KMS-11 (cell line): ENCODE measurements around the gene ERRFI1.

Source experiments
- H2AFZ ChIP-seq: fragments of 200-600 bp; sonication (generic); 2 replicates; pipeline ENCODE4 v1.6.1; 2016; ENCODE audit warnings: antibody characterized with exemption, mixed run types, low read depth
- H3K27ac ChIP-seq: fragments of 200-600 bp; sonication (generic); 2 replicates; pipeline ENCODE4 v1.6.1; 2016; ENCODE audit warnings: mild to moderate bottlenecking, mixed run types
- H3K27me3 ChIP-seq: fragments of 200-600 bp; sonication (generic); 2 replicates; pipeline ENCODE4 v1.6.1; 2017; ENCODE audit warnings: mild to moderate bottlenecking, low read depth, mixed run types, moderate library complexity; ENCODE audit not compliant: insufficient read depth
- H3K36me3 ChIP-seq: fragments of 200-600 bp; sonication (generic); 2 replicates; pipeline ENCODE4 v1.6.1; 2017; ENCODE audit warnings: mild to moderate bottlenecking, mixed run types; ENCODE audit not compliant: insufficient read depth
- H3K4me1 ChIP-seq: fragments of 200-600 bp; sonication (generic); 2 replicates; pipeline ENCODE4 v1.6.1; 2016; ENCODE audit warnings: mild to moderate bottlenecking, low read depth, mixed run types; ENCODE audit not compliant: poor library complexity, severe bottlenecking
- H3K4me2 ChIP-seq: fragments of 200-600 bp; sonication (generic); 2 replicates; pipeline ENCODE4 v1.7.0; 2016; ENCODE audit warnings: mild to moderate bottlenecking, mixed run types
- H3K4me3 ChIP-seq: fragments of 200-600 bp; sonication (generic); IDR thresholded peaks from 2 replicates; pipeline ENCODE4 v1.6.1; 2017; ENCODE audit warnings: low read depth, low read length, mixed read lengths; ENCODE audit not compliant: insufficient read depth
- H3K79me2 ChIP-seq: fragments of 200-600 bp; sonication (generic); 2 replicates; pipeline ENCODE4 v1.6.1; 2016; ENCODE audit warnings: low read depth, mixed run types; ENCODE audit not compliant: insufficient read depth
- H3K9ac ChIP-seq: fragments of 200-600 bp; sonication (generic); 2 replicates; pipeline ENCODE4 v1.6.1; 2016; ENCODE audit warnings: mild to moderate bottlenecking, mixed run types
- H4K20me1 ChIP-seq: fragments of 200-600 bp; sonication (generic); 2 replicates; pipeline ENCODE4 v1.6.1; 2016; ENCODE audit warnings: mild to moderate bottlenecking, mixed run types; ENCODE audit not compliant: insufficient read depth
- CTCF ChIP-seq: fragments of 200-600 bp; sonication (generic); conservative IDR thresholded peaks from 2 replicates; pipeline ENCODE4 v1.6.1; 2017; ENCODE audit warnings: low read depth, mild to moderate bottlenecking, antibody characterized with exemption, low read length, moderate library complexity, mixed read lengths

The ERRFI1 gene

DNA sequence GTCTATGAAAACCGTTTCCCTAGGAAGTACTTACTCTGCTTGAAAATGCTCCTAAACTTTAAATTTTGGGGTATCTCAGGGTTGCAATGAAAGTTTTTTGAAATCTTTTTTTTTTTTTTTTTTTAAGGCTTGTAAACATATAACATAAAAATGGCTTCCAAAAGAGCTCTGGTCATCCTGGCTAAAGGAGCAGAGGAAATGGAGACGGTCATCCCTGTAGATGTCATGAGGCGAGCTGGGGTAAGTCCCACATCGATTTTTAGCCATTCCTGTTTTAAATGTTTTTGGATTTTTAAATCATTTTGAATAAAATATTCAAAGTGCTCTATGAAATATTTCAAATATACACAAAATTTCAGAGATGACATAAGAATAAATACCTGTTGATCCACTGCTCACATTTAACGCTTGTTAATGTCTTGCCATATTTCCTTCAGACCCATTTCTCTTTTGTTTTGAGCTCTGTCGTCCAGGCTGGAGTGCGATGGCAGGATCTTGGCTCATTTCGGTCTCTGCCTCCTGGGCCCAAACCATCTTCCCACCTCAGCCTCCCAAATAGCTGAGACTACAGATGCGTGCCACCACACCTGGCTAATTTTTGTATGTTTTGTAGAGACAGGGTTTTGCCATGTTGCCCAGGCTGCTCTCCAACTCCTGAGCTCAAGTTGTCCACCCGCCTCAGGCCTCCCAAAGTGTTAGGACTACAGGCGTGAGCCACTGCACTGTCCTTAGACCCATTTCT lies 63.3 kb downstream of the ERRFI1 start:
- H3K79me2 ChIP-seq: peaks cover 50% of the 10 kb centered on the region
- peak overlapping the region; percentile 33 for H3K4me3 ChIP-seq
- H3K27me3 ChIP-seq: no peaks in the 10 kb centered on the region
- peaks cover 12% of the 10 kb centered on the region; the same call in 1 of the 2 replicates for H3K36me3 ChIP-seq
- no peaks in the 10 kb centered on the region for H4K20me1 ChIP-seq
- peak overlapping the region; percentile 83; the same call in 1 of the 2 replicates for H3K9ac ChIP-seq
- H2AFZ ChIP-seq: 0 out of 2 replicates have a peak overlapping the region, but pooled peaks have one; percentile 47
- peak overlapping the region; percentile 74 for H3K27ac ChIP-seq
- TF ChIP-seq CTCF: no peak
- H3K4me2 ChIP-seq: peak overlapping the region; percentile 87
- H3K4me1 ChIP-seq: peaks cover 30% of the 10 kb centered on the region

DNA sequence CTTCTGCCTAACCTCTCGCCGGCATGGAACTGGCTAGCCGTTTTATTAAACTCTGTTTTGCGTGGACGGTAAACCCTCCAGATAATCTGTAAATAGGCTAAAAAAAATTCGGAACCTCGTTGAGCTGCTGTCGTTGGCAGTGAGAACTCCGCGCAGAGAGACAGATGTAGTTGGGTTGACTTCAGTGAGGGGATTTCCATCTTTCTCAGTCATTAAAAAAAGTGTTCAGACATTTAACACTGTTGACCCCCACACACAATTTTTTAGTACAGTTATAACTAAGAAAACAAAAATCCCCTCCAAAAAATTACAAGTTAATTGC lies 64.1 kb downstream of the ERRFI1 start:
- Histone ChIP-seq H3K4me2 (peak overlapping the region; percentile 87), H3K36me3 (peaks cover 12% of the 10 kb centered on the region; the same call in 1 of the 2 replicates), H3K27ac (peak overlapping the region; percentile 74), H3K27me3 (no peaks in the 10 kb centered on the region), H3K9ac (peak overlapping the region; percentile 83), H3K79me2 (peaks cover 42% of the 10 kb centered on the region), H3K4me1 (peaks cover 24% of the 10 kb centered on the region), H2AFZ (peak overlapping the region; percentile 47; the same call in 1 of the 2 replicates), H3K4me3 (peak overlapping the region; percentile 71), H4K20me1 (no peaks in the 10 kb centered on the region)
- no peak for TF ChIP-seq CTCF
